22Rv1 (cell line): ENCODE results near the gene ABHD18.

Experiments
- H3K27ac ChIP-seq: fragments of 450-650 bp; 2 replicates; pipeline ENCODE4 v1.5.1; 2017
- CTCF ChIP-seq: fragments of 450-650 bp; IDR thresholded peaks from 2 replicates; pipeline ENCODE4 v1.5.1; 2017; ENCODE audit warnings: mild to moderate bottlenecking
- ZFX ChIP-seq: fragments of 450-650 bp; IDR thresholded peaks from 2 replicates; pipeline ENCODE4 v1.6.1; 2017; ENCODE audit warnings: antibody characterized with exemption, borderline replicate concordance

Gene ABHD18

GRCh38 chr4:128068918-128069317 lies 103.7 kb downstream of the ABHD18 start:
- no peak overlapping the region for H3K27ac ChIP-seq
- TF ChIP-seq ZFX (no peak), CTCF (peak; percentile 71)

GRCh38 chr4:128076464-128076863 lies 111.3 kb downstream of the ABHD18 start:
- TF ChIP-seq ZFX (no peak), CTCF (no peak)
- no peak overlapping the region for H3K27ac ChIP-seq
